H9 (cell line): ENCODE measurements around the gene RPN1. TPM values are rescaled to one million over a fixed set of nuclear protein-coding genes. Genes with fewer than 3 reads are reported as not detected.

Source experiments
- DNase-seq: peaks from one replicate; pipeline ENCODE4 v3.0.0-alpha.2; 2017
- H2AFZ ChIP-seq: one replicate; pipeline ENCODE4 v1.6.1; 2013; ENCODE audit warnings: mild to moderate bottlenecking, low read length, control low read depth, moderate library complexity
- H2AK5ac ChIP-seq: 2 replicates; pipeline ENCODE4 v1.6.1; 2013; ENCODE audit warnings: low read length, control low read depth, mixed read lengths; ENCODE audit not compliant: insufficient read length
- H2BK120ac ChIP-seq: one replicate; pipeline ENCODE4 v1.6.1; 2013; ENCODE audit warnings: low read depth, mild to moderate bottlenecking, low read length, control low read depth, inconsistent platforms; ENCODE audit not compliant: poor library complexity, severe bottlenecking
- H2BK12ac ChIP-seq: 2 replicates; pipeline ENCODE4 v1.6.1; 2013; ENCODE audit warnings: low read length, control low read depth, mixed read lengths, low read depth; ENCODE audit not compliant: insufficient read length
- H2BK15ac ChIP-seq: 2 replicates; pipeline ENCODE4 v1.6.1; 2013; ENCODE audit warnings: low read depth, low read length, control low read depth
- H2BK20ac ChIP-seq: one replicate; pipeline ENCODE4 v1.6.1; 2013; ENCODE audit warnings: low read depth, mild to moderate bottlenecking, low read length, control low read depth, inconsistent platforms; ENCODE audit not compliant: poor library complexity, severe bottlenecking
- H2BK5ac ChIP-seq: 2 replicates; pipeline ENCODE4 v1.6.1; 2013; ENCODE audit warnings: low read length, control low read depth, mixed read lengths; ENCODE audit not compliant: insufficient read length
- H3K14ac ChIP-seq: 2 replicates; pipeline ENCODE4 v1.6.1; 2013; ENCODE audit warnings: low read length, control low read depth; ENCODE audit not compliant: insufficient read depth
- H3K18ac ChIP-seq: 2 replicates; pipeline ENCODE4 v1.6.1; 2013; ENCODE audit warnings: low read depth, mild to moderate bottlenecking, mixed read lengths, low read length, control low read depth; ENCODE audit not compliant: insufficient read length
- H3K23ac ChIP-seq: 2 replicates; pipeline ENCODE4 v1.6.1; 2013; ENCODE audit warnings: low read length, control low read depth, mixed read lengths, low read depth; ENCODE audit not compliant: insufficient read length
- H3K23me2 ChIP-seq: 2 replicates; pipeline ENCODE4 v1.6.1; 2013; ENCODE audit warnings: low read depth, mild to moderate bottlenecking, mixed read lengths, low read length, control low read depth; ENCODE audit not compliant: insufficient read length, poor library complexity, severe bottlenecking
- H3K27ac ChIP-seq: 2 replicates; pipeline ENCODE4 v1.5.1; 2013; ENCODE audit warnings: low read length, control low read depth, mixed read lengths, low read depth; ENCODE audit not compliant: insufficient read length
- H3K27me3 ChIP-seq: 2 replicates; pipeline ENCODE4 v1.6.1; 2013; ENCODE audit warnings: low read length, control low read depth, inconsistent platforms; ENCODE audit not compliant: insufficient read depth
- H3K4ac ChIP-seq: 2 replicates; pipeline ENCODE4 v1.6.1; 2013; ENCODE audit warnings: low read depth, mild to moderate bottlenecking, control low read depth, inconsistent platforms, low read length, moderate library complexity
- H3K4me1 ChIP-seq: 2 replicates; pipeline ENCODE4 v1.6.1; 2013; ENCODE audit warnings: low read length, control low read depth, inconsistent platforms; ENCODE audit not compliant: insufficient read depth
- H3K4me2 ChIP-seq: 2 replicates; pipeline ENCODE4 v1.6.1; 2013; ENCODE audit warnings: low read length, control low read depth, mixed read lengths; ENCODE audit not compliant: insufficient read length, insufficient read depth
- H3K56ac ChIP-seq: 2 replicates; pipeline ENCODE4 v1.6.1; 2013; ENCODE audit warnings: low read depth, mild to moderate bottlenecking, mixed read lengths, low read length, control low read depth; ENCODE audit not compliant: insufficient read length
- H3K79me1 ChIP-seq: 2 replicates; pipeline ENCODE4 v1.6.1; 2013; ENCODE audit warnings: low read depth, mild to moderate bottlenecking, moderate library complexity, low read length, control low read depth, inconsistent platforms; ENCODE audit not compliant: insufficient read depth, poor library complexity, severe bottlenecking
- H3K79me2 ChIP-seq: 2 replicates; pipeline ENCODE4 v1.6.1; 2013; ENCODE audit warnings: low read length, control low read depth, inconsistent platforms; ENCODE audit not compliant: insufficient read depth
- H3K9ac ChIP-seq: 2 replicates; pipeline ENCODE4 v1.6.1; 2013; ENCODE audit warnings: low read length, control low read depth, mixed read lengths; ENCODE audit not compliant: insufficient read length; ENCODE audit errors: extremely low read depth
- H3K9me3 ChIP-seq: one replicate; pipeline ENCODE4 v1.6.1; 2013; ENCODE audit warnings: low read depth, low read length, inconsistent platforms; ENCODE audit not compliant: control insufficient read depth
- H3T11ph ChIP-seq: one replicate; pipeline ENCODE4 v1.6.1; 2013; ENCODE audit warnings: mild to moderate bottlenecking, low read length, control low read depth, inconsistent platforms
- H4K20me1 ChIP-seq: one replicate; pipeline ENCODE4 v1.6.1; 2013; ENCODE audit not compliant: control insufficient read depth, insufficient read length, insufficient read depth
- H4K5ac ChIP-seq: 2 replicates; pipeline ENCODE4 v1.6.1; 2013; ENCODE audit warnings: low read depth, mild to moderate bottlenecking, mixed read lengths, low read length, control low read depth; ENCODE audit not compliant: insufficient read length
- H4K8ac ChIP-seq: replicated peaks from 2 replicates; pipeline ENCODE4 v1.6.1; 2013; ENCODE audit warnings: low read length, control low read depth, mixed read lengths, low read depth; ENCODE audit not compliant: insufficient read length
- H4K91ac ChIP-seq: 2 replicates; pipeline ENCODE4 v1.6.1; 2013; ENCODE audit warnings: low read depth, mild to moderate bottlenecking, moderate library complexity, mixed read lengths, low read length, control low read depth; ENCODE audit not compliant: insufficient read length
- H3K27ac Mint-ChIP-seq, 3 experiments: 2 replicates in 2 of 3; 3 replicates in 1 of 3; pipeline ENCODE4 v1.8.0; 2020 to 2021; ENCODE audit warnings: mixed read lengths in 3 of 3, mild to moderate bottlenecking in 1 of 3, moderate library complexity in 1 of 3
- H3K27me3 Mint-ChIP-seq: 2 replicates; pipeline ENCODE4 v1.8.0; 2021; ENCODE audit warnings: low read depth, mild to moderate bottlenecking, moderate library complexity, mixed read lengths
- H3K36me3 Mint-ChIP-seq, 3 experiments: 2 replicates in 2 of 3; 3 replicates in 1 of 3; pipeline ENCODE4 v1.8.0; 2020 to 2021; ENCODE audit warnings: low read depth in 3 of 3, mixed read lengths in 3 of 3; ENCODE audit not compliant: insufficient read depth in 1 of 3
- H3K4me1 Mint-ChIP-seq, 2 experiments: 2 replicates each; pipeline ENCODE4 v1.8.0; 2020; ENCODE audit warnings: mixed read lengths in 2 of 2
- H3K4me3 Mint-ChIP-seq, 2 experiments: 2 replicates in 1 of 2; 3 replicates in 1 of 2; pipeline ENCODE4 v1.8.0; 2020 to 2021; ENCODE audit warnings: mild to moderate bottlenecking in 2 of 2, mixed read lengths in 2 of 2, moderate library complexity in 1 of 2
- H3K9me3 Mint-ChIP-seq, 2 experiments: 2 replicates in 1 of 2; 3 replicates in 1 of 2; pipeline ENCODE4 v1.8.0; 2020; ENCODE audit warnings: mild to moderate bottlenecking in 2 of 2, mixed read lengths in 2 of 2, moderate library complexity in 1 of 2
- CTCF ChIP-seq: fragments of 200-600 bp; sonication (generic); conservative IDR thresholded peaks from 3 replicates; pipeline ENCODE4 v1.8.0; 2021; ENCODE audit warnings: antibody characterized with exemption, mild to moderate bottlenecking
- WGBS: extraction: QIAGEN DNeasy Blood & Tissue Kit; methylation state at CpG from one replicate; pipeline ENCODE4 v1.1.7; 2013; ENCODE audit warnings: missing lambda C conversion rate, low lambda C conversion rate, mixed read lengths; ENCODE audit not compliant: insufficient read length; ENCODE audit errors: extremely low coverage; 5-methylcytosine and 5-hydroxymethylcytosine counted together
- total RNA-seq: library from RNA; stranded (reverse); gene quantifications from 2 replicates; pipeline ENCODE4 v1.2.1, GENCODE V29; 2021

Gene RPN1
- total RNA-seq, 1 experiment from 2014 or later = 174 TPM

- Histone ChIP-seq H3K9me3 (no peaks in the 10 kb centered on the region), H3K27ac (no peak overlapping the region), H4K5ac (no peak overlapping the region), H2AFZ (no peak overlapping the region), H3K79me1 (no peaks in the 10 kb centered on the region), H3K4me2 (no peak overlapping the region), H3K27me3 (no peaks in the 10 kb centered on the region; the same call in 1 of the 2 replicates), H2BK5ac (no peak overlapping the region), H4K8ac (no peak overlapping the region), H3K9ac (no peak overlapping the region), H2BK12ac (no peak overlapping the region), H2BK20ac (no peak overlapping the region), H4K91ac (no peak overlapping the region), H3T11ph (no peak overlapping the region), H4K20me1 (no peaks in the 10 kb centered on the region), H2BK15ac (no peak overlapping the region), H3K23ac (no peak overlapping the region), H2BK120ac (no peak overlapping the region), H3K4me1 (no peaks in the 10 kb centered on the region), H3K79me2 (no peaks in the 10 kb centered on the region), H3K14ac (no peak overlapping the region), H3K23me2 (peaks cover 7% of the 10 kb centered on the region), H2AK5ac (no peak overlapping the region), H3K18ac (no peak overlapping the region), H3K56ac (no peak overlapping the region), H3K4ac (no peak overlapping the region)
- H3K27me3 Mint-ChIP-seq = peaks cover 5% of the 10 kb centered on the region
- no peak overlapping the region for H3K27ac Mint-ChIP-seq
- H3K36me3 Mint-ChIP-seq = peaks cover 0 to 2% (median 0%) of the 10 kb centered on the region in 3 experiments; a peak in 1 of 7 replicates
- WGBS = no CpG with 5 or more reads among the region's 7 CpGs
- no peak overlapping the region for H3K4me3 Mint-ChIP-seq
- H3K4me1 Mint-ChIP-seq = no peaks in the 10 kb centered on the region
- no peaks in the 10 kb centered on the region for H3K9me3 Mint-ChIP-seq
- DNase-seq = no peak
- no peak for TF ChIP-seq CTCF
These were observed 44.5 kb downstream of the RPN1 start for GRCh38 chr3:128606094-128606493.
